HG02970 (cell line): ENCODE measurements around the gene CHRM4.

Experiments
- ATAC-seq: cut with Tn5 transposase; IDR thresholded peaks from one replicate; pipeline ENCODE4 v1.9.1; 2021; ENCODE audit warnings: mild to moderate bottlenecking, moderate library complexity, moderate number of reproducible peaks; ENCODE audit not compliant: unreplicated experiment, low FRiP score

CHRM4 gene

DNA sequence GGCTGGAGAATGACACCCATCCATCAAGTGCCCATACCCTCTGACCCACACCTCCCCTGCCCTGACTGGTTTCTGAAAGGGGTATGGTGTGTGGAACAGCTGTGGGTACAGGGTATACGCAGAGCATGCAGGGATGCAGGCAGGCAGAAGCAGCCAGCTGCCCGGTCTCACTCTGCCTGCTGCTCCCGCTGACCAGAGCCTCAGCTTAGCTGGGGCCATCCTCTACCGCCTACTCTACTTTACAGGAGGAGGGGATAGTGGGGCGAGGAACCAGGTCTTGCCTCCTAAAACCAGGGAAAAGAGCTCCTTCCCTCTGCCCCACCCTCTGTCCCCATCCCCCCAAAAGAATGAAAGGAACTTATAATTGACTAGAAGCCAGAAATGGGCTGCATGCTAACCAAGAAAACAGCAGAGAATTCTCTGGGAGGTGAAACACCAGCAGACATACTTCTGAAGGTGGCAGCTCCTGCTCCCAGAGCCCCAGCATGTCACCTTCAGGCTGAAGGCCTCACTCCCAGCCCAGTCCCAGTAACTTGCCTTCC lies 13.0 kb upstream of the CHRM4 start:
- ATAC-seq: no peak

GRCh38 chr11:46402957-46403902 lies 11.7 kb upstream of the CHRM4 start:
- no peak for ATAC-seq

GRCh38 chr11:46397526-46397925 lies 6.0 kb upstream of the CHRM4 start:
- ATAC-seq: no peak

DNA sequence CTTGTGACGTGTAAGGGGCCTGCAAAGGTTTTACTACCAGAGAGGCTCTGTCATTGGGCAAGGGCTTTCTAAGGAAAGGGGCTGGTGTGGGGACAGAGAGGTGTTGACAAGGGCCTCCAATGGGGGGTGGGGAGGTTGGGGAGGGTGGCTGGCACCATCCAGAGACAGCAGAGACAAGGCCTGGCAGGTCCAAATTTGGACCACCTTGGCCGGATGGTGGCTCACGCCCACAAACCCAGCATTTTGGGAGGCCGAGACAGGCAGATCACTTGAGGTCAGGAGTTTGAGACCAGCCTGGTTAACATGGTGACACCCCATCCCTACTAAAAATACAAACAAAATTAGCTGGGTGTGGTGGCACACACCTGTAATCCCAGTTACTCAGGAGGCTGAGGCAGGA lies 2.2 kb upstream of the CHRM4 start:
- ATAC-seq: no peak

DNA sequence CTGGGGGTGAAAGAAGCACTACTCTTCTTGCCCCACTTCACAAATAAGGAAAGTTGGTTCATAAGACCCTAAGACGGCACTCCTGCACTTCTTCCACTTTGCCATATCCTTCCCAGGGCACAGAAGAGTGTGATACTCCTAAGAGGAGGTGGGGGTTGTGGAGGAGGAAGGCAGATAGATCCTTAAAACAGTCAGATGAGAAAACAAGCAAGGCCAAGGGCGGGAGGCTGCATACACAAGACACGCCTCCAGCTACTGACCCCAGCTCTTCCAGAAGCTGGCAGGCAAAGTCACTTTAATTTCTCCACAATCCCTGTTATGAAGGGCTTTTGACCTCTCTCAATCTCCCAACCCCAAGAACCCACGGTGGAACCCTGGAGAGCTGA lies 1.6 kb upstream of the CHRM4 start:
- no peak for ATAC-seq

DNA sequence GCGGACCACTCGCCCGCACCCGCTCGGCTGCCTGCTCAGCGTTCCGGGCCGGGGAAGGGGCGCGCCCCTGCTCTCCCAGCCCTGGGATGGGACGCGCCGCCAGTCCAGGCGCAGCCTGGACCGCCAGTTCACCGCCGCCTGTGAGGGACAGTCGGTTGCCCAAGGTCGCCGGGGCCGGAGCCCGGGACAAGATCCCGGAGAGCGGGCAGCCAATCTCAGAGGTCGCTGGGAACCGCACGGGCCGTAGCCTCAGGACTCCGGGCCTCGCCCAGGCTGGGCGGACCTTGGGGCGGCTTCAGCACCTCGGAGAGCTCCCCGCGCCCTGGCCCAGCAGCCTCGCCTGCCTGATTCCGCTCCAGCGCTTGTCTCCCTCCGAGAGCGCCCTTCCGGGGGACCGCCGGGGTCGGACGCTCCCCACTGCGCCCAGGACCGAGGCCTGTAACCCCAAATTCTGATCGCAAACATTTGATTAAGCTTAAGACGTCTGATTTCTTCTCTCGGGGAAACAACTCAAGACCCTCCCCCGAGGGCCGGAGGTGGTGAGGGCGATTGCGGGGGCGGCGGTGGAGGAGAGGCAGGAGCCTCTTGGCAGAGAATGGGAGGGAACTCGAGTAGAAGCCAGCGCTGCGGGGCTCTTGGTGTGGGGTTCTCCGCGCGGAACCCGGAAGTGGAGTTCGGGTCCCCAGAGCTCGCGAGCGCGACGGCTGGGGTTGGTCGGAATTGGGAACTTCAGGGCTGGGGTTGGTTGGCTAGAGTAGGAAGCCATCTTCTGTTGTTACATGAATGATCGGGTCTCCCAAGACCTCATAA lies 1.1 kb upstream of the CHRM4 start:
- ATAC-seq: no peak

GRCh38 chr11:46391186-46391577 lies 394 bp downstream of the CHRM4 start:
- no peak for ATAC-seq

DNA sequence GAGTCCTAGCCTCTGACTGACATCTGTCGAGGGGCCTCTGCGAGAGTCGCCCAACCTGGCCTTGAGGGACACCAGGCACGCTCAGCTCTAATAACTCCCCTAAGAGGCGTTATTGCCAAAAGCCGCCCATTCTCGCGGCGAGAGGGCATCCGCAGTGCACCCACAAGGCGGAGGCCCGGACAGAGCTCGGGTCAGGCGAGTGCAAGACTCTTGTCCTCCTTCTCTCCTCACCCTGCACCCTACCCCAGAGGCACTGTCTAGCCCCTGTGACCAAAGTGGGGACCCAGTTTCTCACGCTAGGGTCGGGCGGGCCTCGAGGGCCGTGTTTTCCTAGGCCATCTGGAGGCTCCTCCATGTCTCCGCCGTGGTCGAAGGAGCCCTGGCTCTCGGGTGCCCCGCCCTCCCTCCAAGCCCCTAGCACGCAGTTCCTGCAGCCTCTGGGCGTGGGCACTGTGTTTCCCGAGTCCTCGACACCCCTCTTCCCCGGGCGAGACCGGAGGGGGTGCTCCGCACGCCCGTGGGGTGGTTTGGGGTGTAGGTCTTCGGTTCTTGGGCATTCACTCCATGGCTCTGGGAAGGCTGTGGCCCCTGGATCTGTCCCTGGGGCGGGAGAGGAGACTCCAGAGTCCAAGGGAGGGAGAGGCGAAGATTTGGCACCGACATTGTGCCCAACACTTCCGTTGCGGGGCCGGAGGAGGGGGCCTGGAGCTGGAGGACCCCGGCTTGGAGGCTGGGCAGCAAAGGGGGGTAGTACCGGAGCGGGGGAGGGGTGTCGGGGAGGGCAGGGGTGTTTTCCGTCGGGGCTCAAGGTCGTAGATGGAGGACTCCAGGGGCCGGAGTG lies 1.0 kb downstream of the CHRM4 start:
- no peak for ATAC-seq

GRCh38 chr11:46389450-46390330 lies 1.9 kb downstream of the CHRM4 start:
- peak; percentile 47 for ATAC-seq

DNA sequence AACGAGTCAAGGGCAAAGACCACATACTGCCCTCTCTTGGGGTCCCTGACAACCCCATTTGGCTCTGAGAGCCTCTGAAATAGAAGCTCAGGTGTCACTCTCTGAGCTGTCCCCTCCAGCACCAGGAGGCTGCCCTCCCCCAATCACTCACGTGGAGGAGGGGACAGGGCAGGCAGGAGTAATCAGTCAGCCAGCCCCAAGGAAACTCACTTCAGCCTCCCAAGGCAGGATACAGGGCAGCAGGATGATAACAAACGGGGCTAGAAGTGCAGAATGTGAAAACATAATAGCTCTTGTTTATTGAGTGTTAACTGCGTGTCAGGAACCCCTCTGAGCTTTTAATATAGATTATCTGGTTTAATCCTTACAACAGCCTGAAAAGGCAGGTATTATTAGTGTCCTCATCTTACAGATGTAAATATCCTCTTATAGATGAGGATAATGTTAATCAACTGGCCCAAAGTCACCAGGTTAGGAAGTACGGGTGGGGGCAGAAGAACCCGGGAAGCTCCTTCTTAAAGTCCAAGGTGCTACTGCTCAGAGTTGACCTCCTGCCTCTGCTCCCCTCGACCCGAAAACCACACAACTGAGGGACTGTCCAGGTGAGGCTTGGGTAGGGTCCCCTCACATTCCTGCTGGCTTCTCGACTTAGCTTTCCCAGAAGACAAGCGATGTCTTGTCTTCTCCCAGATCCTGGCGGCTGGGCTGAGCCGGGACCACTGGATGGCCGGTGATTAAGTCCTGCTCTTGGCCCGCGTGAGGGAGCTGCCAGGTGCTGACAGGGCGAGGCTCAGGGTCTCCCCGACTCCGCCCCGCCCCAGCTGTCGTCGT lies 2.7 kb downstream of the CHRM4 start:
- no peak for ATAC-seq

DNA sequence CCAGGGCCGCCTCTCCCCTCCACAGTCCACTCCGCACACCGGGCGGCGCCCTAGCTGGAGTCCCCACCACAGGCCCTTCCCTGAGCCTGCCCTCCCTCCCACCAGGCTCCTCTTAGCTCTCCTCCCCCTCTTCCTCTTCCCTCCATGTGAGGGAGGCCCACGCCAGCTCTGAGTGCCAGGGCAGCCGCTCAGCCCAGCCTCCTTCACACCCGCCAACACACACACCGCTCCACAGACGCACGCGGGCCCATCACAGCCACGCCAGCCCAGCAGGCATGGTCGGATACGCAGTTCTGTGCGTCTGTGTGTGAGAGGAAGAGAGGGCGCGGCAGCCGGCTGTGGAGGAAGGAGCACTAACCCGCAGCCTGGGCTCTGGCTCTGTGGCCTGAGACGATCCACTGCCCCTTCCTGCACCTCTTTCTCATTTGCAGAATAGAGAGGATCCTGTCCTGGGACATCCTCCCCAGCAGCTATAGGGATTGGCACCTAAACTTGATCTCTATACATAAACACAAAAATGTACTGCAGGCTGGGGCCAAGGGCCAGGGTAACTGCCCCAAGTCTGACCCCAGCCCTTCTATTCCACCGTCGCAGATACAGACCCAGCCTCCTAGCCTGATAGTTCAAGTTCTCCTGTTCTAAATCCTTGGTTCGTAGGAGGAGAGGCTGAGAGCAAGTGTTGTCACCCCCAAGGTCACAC lies 3.5 kb downstream of the CHRM4 start:
- ATAC-seq: no peak

GRCh38 chr11:46387456-46387855 lies 4.1 kb downstream of the CHRM4 start:
- no peak for ATAC-seq

DNA sequence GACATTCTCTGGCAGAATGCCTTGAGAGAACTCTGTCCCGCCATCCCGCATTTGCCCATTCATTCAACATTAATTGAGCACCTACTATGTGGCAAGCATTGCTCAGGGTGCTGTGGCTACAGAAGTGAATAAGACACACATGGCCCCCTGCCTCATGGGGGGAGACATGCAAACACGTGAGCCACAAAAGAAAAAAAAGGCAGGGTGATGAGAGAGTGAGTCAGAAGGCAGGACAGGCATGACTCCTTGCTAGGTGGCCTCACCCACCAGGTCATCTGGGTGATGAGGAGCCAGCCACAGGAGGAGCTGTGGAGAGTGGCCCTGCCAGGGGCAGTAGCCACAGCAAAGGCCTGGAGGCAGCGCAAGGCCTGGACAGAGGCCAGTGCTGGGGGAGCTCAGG lies 4.9 kb downstream of the CHRM4 start:
- ATAC-seq: no peak

GRCh38 chr11:46386005-46386578 lies 5.5 kb downstream of the CHRM4 start:
- no peak for ATAC-seq

DNA sequence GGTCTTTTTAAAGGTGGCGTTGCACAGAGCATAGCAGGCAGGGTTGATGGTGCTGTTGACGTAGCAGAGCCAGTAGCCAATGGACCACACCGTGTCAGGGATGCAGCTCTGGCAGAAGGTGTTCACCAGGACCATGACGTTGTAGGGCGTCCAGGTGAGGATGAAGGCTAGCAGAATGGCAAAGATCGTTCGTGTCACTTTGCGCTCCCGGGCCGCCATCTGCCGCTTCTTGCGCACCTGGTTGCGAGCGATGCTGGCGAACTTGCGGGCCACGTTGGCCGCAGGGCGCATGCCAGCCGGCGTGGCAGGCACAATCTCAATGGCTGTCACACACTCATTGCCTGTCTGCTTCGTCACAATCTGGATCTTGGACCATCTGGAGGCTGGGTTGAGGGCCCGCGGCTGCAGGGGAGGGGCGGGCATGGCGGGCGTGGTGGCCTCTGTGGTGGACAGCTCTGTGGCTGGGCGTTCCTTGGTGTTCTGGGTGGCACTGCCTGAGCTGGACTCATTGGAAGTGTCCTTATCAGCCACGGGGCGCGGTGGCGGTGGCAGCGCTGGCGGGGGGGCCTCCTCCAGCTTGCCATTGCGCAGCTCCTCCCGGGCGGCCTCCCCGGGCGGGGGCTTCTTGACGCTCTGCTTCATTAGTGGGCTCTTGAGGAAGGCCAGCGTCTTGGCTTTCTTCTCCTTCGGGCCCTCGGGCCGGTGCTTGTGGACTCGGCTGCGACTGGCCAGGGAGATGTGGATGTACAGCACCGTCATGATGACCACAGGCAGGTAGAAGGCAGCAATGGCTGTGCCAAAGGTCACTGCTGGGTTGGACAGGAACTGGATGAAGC lies 6.2 kb downstream of the CHRM4 start:
- no peak for ATAC-seq

- ATAC-seq: no peak
Observed at GRCh38 chr11:46383974-46384701, 7.4 kb downstream of the CHRM4 start.
